Nephron (organoid): Measurements from ENCODE around the gene SELENOT.
A peak's percentile ranks its signal among the peaks of the same experiment; 100 is the strongest.

Source experiments
- H3K27ac Mint-ChIP-seq, 3 experiments: 2 replicates each; pipeline ENCODE4 v1.8.0; 2020; ENCODE audit warnings: mixed read lengths in 3 of 3, mild to moderate bottlenecking in 2 of 3, moderate library complexity in 1 of 3
- H3K27me3 Mint-ChIP-seq: 2 replicates; pipeline ENCODE4 v1.8.0; 2021; ENCODE audit warnings: low read depth, mild to moderate bottlenecking, moderate library complexity, mixed read lengths
- H3K36me3 Mint-ChIP-seq: 2 replicates; pipeline ENCODE4 v1.8.0; 2020; ENCODE audit warnings: low read depth, mixed read lengths
- H3K4me1 Mint-ChIP-seq: 2 replicates; pipeline ENCODE4 v1.8.0; 2020; ENCODE audit warnings: mixed read lengths
- H3K4me3 Mint-ChIP-seq, 3 experiments: 2 replicates each; pipeline ENCODE4 v1.8.0; 2020; ENCODE audit warnings: mild to moderate bottlenecking in 3 of 3, mixed read lengths in 3 of 3, moderate library complexity in 2 of 3
- H3K9me3 Mint-ChIP-seq: 2 replicates; pipeline ENCODE4 v1.8.0; 2020; ENCODE audit warnings: mixed read lengths
- CTCF ChIP-seq, 3 experiments: fragments of 200-600 bp; sonication (generic); IDR thresholded peaks; one replicate each; pipeline ENCODE4 v1.5.0; 2021; ENCODE audit warnings: antibody characterized with exemption in 3 of 3; ENCODE audit not compliant: unreplicated experiment in 3 of 3

SELENOT gene

GRCh38 chr3:150623945-150624344 lies 20.8 kb downstream of the SELENOT start:
- no peak for TF ChIP-seq CTCF (IDR thresholded peaks at IDR 0.05; ENCODE audit: unreplicated experiment in 3 of 3)
- no peaks in the 10 kb centered on the region for H3K27me3 Mint-ChIP-seq
- H3K9me3 Mint-ChIP-seq: no peaks in the 10 kb centered on the region
- no peak overlapping the region for H3K4me3 Mint-ChIP-seq
- peaks cover 33% of the 10 kb centered on the region for H3K36me3 Mint-ChIP-seq
- H3K27ac Mint-ChIP-seq: no peak overlapping the region
- H3K4me1 Mint-ChIP-seq: peaks cover 35% of the 10 kb centered on the region

DNA sequence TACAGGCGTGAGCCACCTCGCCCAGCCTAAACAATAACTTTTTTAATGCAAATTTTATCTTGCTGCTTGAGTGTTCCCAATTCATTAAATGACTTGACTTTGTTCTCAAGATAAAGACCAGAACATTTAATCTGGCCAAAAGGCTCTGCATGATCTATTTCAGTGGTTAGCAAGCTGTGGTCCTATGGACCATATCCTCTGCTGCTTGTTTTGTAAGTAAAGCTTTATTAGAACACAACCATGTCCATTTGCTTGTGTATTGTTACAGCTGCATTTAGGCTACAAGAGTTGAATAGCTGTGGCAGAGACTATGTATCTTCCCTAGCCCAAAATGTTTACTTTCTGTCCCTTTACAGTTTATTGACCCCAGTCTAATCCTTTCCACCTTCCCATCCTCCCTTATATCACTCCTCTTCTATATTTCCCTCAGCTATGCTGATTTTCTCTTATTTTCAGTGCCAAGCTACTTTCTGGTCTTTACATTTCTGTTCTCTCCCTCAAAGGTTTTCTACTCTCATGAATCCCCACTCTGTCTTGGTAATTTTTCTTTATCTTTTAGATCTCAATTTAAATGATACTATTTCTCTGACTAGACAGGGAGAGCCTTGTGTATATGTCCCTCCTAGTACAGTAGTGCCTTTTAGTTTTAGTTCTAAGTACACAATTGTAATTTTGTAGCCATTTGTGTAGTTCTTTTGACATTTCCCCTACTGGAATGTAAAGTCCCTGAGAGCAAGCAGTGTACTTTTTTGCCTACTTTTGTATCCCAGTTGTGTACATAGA lies 23.2 kb downstream of the SELENOT start:
- no peaks in the 10 kb centered on the region for H3K27me3 Mint-ChIP-seq
- H3K9me3 Mint-ChIP-seq: no peaks in the 10 kb centered on the region
- TF ChIP-seq CTCF (IDR thresholded peaks at IDR 0.05; ENCODE audit: unreplicated experiment in 3 of 3): no peak
- H3K27ac Mint-ChIP-seq: peak overlapping the region in 1 of 3 experiments; percentile 0
- peaks cover 46% of the 10 kb centered on the region for H3K36me3 Mint-ChIP-seq
- no peak overlapping the region for H3K4me3 Mint-ChIP-seq
- H3K4me1 Mint-ChIP-seq: peaks cover 35% of the 10 kb centered on the region

DNA sequence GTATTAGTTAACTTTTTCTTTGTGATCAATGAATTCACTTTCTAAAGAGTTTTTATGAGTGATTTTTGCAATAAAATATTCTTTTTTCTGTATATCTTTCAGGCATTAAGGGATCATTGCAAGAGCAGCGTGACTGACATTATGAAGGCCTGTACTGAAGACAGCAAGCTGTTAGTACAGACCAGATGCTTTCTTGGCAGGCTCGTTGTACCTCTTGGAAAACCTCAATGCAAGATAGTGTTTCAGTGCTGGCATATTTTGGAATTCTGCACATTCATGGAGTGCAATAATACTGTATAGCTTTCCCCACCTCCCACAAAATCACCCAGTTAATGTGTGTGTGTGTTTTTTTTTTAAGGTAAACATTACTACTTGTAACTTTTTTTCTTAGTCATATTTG lies 24.4 kb downstream of the SELENOT start:
- Mint-ChIP-seq H3K27me3 (no peaks in the 10 kb centered on the region), H3K36me3 (peaks cover 46% of the 10 kb centered on the region), H3K4me3 (no peak overlapping the region), H3K4me1 (peaks cover 30% of the 10 kb centered on the region), H3K27ac (peak overlapping the region in 2 of 3 experiments; percentile 18 to 51), H3K9me3 (no peaks in the 10 kb centered on the region)
- no peak for TF ChIP-seq CTCF (IDR thresholded peaks at IDR 0.05; ENCODE audit: unreplicated experiment in 3 of 3)

- no peak for TF ChIP-seq CTCF (IDR thresholded peaks at IDR 0.05; ENCODE audit: unreplicated experiment in 3 of 3)
- H3K27ac Mint-ChIP-seq: no peak overlapping the region
- peaks cover 9% of the 10 kb centered on the region for H3K4me1 Mint-ChIP-seq
- H3K9me3 Mint-ChIP-seq: no peaks in the 10 kb centered on the region
- H3K36me3 Mint-ChIP-seq: peaks cover 34% of the 10 kb centered on the region
- no peaks in the 10 kb centered on the region for H3K27me3 Mint-ChIP-seq
- H3K4me3 Mint-ChIP-seq: no peak overlapping the region
Measured at GRCh38 chr3:150631515-150632221, 28.5 kb downstream of the SELENOT start.

DNA sequence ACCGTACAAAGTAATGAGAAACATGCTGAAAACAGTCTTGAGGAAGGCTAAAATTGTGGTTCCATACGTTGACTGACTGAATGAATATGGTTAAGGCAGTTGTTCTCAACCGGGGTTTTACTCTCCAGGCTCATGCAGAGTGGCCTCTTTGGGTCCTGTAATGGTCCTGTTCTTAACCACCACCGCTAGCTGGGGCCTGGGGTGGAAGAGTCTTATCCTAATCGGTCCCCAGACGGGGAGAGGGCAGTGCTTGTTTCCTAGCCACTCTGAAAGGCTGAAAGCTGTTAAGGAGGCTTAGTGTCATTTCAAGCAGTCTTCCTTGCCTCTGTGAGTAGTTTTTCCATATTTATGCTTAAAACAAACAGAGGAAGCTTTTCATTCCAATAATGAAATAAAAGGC lies 32.0 kb downstream of the SELENOT start:
- no peaks in the 10 kb centered on the region for H3K4me1 Mint-ChIP-seq
- no peaks in the 10 kb centered on the region for H3K9me3 Mint-ChIP-seq
- H3K4me3 Mint-ChIP-seq: no peak overlapping the region
- TF ChIP-seq CTCF (IDR thresholded peaks at IDR 0.05; ENCODE audit: unreplicated experiment in 3 of 3): no peak
- H3K36me3 Mint-ChIP-seq: peaks cover 9% of the 10 kb centered on the region
- no peaks in the 10 kb centered on the region for H3K27me3 Mint-ChIP-seq
- no peak overlapping the region for H3K27ac Mint-ChIP-seq
